ENCODE results near the gene ADAMTS17.
"Not testable (repeated sequence)": the region's sequence is repeated elsewhere in the genome, so short reads cannot be mapped to it uniquely, and the experiment has no call there.

Gene ADAMTS17

DNA sequence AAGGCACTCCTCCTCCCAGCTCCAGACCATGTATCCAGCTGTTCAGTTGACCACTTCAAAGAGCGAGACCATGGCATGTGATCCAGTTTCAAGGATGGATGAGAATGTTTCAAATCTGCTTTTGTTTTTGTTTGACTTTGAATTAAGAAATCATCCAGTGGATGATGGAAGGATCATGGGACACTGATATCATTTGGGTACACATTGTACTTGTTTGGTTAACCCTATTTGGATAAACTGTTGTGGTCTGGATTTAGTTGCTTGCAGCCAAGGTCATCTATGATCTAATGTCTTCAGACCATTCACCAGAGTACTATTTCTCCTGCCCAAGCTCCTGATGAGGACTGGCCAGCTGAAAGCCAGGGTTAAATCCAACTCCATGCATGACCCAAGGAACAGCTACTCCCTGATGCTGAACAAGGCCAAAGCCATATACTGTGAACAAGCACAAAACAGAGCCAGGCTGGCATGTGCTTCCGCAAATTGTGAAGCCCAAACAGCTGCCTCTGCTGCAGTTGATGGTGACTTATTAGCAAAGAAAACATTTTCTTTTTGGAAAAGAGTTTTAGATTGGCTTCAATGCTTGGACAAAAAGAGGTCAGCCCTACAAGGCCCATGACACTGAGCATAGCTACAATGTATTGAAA lies 5.2 kb upstream of the ADAMTS17 start:
- H3K9me3 Mint-ChIP-seq = no peaks in the 10 kb centered on the region
- H3K4me1 Mint-ChIP-seq = peaks cover 12% of the 10 kb centered on the region
- no peak for ATAC-seq
- peaks cover 16% of the 10 kb centered on the region for H3K27me3 Mint-ChIP-seq
- H3K36me3 Mint-ChIP-seq = no peaks in the 10 kb centered on the region
- no peak overlapping the region for H3K27ac Mint-ChIP-seq
- no peak overlapping the region for H3K4me3 Mint-ChIP-seq

DNA sequence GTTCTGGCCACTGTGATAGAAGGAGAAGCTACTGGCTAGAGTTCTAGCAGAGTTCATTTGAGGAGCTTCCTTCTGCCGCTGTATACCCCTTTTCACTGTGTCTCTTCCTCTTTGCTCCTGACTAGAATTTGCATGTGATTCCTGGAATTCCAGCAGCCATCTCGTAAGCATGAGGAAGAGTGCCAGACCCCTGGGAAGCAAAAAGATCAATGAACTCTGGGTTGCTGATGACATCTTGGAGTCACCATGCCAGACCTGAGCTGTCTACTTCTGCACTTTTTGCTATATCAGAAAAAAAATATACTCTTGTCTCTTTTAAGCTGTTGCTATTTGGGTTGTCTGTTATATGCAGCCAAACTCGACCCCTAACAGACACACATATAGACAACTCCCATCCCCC lies 3.7 kb upstream of the ADAMTS17 start:
- H3K4me3 Mint-ChIP-seq = no peak overlapping the region
- H3K27me3 Mint-ChIP-seq = peaks cover 7% of the 10 kb centered on the region
- no peak overlapping the region for H3K27ac Mint-ChIP-seq
- ATAC-seq = no peak
- H3K36me3 Mint-ChIP-seq = no peaks in the 10 kb centered on the region
- H3K9me3 Mint-ChIP-seq = no peaks in the 10 kb centered on the region
- H3K4me1 Mint-ChIP-seq = peaks cover 12% of the 10 kb centered on the region

DNA sequence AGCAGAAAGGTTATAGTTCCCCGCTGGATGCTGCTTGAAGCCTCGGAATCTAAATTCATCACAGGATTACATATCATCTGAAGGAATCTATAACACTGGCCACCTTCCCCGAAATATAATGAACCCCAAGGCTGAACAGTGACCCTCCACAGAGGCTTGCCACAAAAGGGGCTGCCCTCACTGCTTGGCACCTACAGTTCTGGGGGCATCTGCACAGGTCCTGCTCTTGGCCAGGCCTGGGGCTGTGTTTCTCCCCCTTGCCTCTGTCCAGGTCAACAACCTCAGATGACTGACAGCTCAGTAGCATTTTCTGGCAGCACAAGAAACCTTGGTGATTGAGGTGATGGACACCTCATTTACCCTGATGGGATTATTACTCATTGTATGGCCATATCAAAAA lies 1.5 kb upstream of the ADAMTS17 start:
- no peak overlapping the region for H3K27ac Mint-ChIP-seq
- H3K36me3 Mint-ChIP-seq = no peaks in the 10 kb centered on the region
- no peak for ATAC-seq
- no peaks in the 10 kb centered on the region for H3K9me3 Mint-ChIP-seq
- no peaks in the 10 kb centered on the region for H3K4me1 Mint-ChIP-seq
- no peak overlapping the region for H3K4me3 Mint-ChIP-seq
- H3K27me3 Mint-ChIP-seq = peaks cover 29% of the 10 kb centered on the region

DNA sequence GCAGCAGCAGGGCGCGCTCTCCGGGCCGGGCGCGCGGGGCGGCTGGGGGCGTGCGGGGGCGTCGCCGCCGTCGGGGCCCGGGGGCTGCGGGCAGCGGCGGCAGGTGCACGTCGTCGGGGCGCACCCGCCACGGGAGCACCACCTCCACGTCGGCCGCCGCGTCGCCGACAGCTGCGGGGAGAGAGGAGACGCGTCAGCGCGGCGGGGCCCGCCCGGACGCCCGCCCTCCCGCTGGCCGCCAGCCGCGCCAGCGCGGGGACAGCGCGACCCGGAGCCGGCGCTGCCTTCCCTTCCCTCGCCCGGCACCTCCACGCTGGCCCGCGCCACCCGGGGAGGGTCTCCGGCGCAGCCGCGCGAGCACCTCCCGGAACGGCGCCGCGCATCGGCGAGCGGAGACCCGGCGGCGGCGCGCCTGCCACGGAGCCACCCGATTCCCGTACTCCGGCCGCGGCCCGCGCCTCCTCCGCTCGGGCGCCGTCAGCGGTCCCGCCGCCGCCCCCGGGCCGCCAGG lies 481 bp downstream of the ADAMTS17 start:
- ATAC-seq = no peak
- Mint-ChIP-seq H3K4me3 (peak overlapping the region; percentile 43), H3K4me1 (no peaks in the 10 kb centered on the region), H3K9me3 (no peaks in the 10 kb centered on the region), H3K27me3 (peaks cover 42% of the 10 kb centered on the region), H3K27ac (no peak overlapping the region), H3K36me3 (no peaks in the 10 kb centered on the region)

DNA sequence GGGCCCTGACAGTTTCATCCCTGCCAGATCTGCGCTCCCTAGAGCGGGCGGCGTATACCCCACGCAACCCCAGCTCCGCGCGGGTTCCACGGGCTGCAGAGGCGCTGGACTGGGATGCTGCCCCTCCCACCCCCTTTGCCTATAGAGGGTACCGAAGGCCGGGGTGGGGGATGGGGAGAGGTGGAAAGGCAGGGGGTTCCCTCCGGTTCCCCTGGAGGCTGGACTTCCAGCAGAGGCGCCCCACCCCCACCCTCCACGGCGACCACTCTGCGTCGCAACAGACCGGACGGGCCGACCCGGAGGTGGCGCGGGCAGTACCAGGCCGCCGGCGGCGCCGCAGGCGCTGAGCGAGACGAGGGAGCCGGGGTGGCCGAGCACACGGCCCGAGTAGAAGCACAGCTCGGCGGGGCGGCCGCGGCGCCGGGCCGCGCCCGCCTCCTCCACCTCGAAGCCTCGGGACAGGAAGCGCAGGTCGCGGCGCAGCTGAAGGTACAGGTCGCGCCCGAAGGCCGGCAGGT lies 995 bp downstream of the ADAMTS17 start:
- H3K9me3 Mint-ChIP-seq = no peaks in the 10 kb centered on the region
- no peaks in the 10 kb centered on the region for H3K36me3 Mint-ChIP-seq
- peak overlapping the region; percentile 37 for H3K4me3 Mint-ChIP-seq
- no peak for ATAC-seq
- H3K4me1 Mint-ChIP-seq = no peaks in the 10 kb centered on the region
- H3K27me3 Mint-ChIP-seq = peaks cover 42% of the 10 kb centered on the region
- H3K27ac Mint-ChIP-seq = no peak overlapping the region

DNA sequence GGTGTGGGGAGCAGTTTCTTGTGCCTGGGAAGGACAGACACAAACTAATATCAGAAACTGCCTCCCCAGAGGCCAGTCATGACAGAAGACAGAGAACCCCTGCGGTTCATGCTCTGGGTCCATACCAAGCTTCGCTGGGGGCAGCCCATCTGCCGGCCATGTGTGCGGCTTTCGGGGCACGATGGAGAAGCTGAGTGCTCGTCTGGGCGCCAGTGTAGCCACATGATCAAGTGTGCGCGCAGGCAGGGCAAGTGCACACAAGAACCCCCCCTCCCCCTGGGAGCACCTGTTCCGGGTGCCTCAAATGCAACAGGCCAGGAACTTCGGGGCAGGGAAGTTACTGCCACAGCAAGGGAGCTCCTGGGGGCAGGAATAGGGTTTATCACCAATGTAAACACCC lies 1.8 kb downstream of the ADAMTS17 start:
- no peaks in the 10 kb centered on the region for H3K36me3 Mint-ChIP-seq
- H3K27me3 Mint-ChIP-seq = peaks cover 45% of the 10 kb centered on the region
- H3K4me3 Mint-ChIP-seq = peak overlapping the region; percentile 9
- ATAC-seq = no peak
- H3K27ac Mint-ChIP-seq = no peak overlapping the region
- H3K9me3 Mint-ChIP-seq = no peaks in the 10 kb centered on the region
- H3K4me1 Mint-ChIP-seq = no peaks in the 10 kb centered on the region

DNA sequence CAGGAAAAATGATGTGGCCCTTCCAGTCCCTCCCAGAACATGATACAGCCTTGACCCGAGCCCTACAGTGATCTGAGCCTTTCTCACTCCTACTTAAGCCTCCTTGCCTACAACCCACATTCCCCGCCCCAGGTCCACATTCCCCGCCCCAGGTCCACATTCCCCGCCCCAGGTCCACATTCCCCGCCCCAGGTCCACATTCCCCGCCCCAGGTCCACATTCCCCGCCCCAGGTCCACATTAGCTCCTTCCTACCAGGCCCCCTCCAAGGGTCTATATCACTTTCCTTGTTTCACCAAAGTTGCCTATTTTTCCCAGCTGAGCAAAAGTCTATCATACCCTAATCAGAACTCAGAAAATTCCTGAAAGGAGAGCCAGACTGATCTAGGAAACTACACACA lies 2.3 kb downstream of the ADAMTS17 start:
- not testable (repeated sequence) for H3K9me3 Mint-ChIP-seq, H3K4me1 Mint-ChIP-seq, ATAC-seq, H3K36me3 Mint-ChIP-seq, H3K27ac Mint-ChIP-seq
- H3K4me3 Mint-ChIP-seq = peak overlapping the region; percentile 22
- H3K27me3 Mint-ChIP-seq = peaks cover 50% of the 10 kb centered on the region

DNA sequence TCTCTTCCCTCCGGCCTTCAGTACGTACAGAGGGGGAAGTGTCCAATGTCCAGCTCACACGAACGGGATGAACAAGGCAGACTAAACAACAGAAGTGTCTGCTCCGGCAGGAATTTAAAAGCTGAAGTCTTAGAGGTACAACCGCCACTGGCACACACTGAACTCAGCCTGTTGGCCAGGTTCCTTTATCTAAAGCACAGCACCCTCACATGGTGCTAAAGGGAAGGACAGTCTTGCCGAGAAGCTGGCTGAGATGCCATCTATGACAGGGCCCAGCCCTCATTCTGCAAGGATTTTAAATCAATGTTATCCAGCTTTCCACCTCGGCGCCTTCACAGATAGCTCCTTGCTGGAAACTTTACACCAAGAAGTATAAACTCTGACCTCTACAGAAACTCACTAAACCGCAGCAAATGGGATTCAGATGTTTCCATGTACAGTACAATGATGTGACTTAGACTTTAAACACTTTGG lies 2.8 kb downstream of the ADAMTS17 start:
- Mint-ChIP-seq H3K4me1 (no peaks in the 10 kb centered on the region), H3K27me3 (peaks cover 52% of the 10 kb centered on the region), H3K9me3 (no peaks in the 10 kb centered on the region), H3K4me3 (no peak overlapping the region), H3K27ac (no peak overlapping the region), H3K36me3 (no peaks in the 10 kb centered on the region)
- no peak for ATAC-seq

DNA sequence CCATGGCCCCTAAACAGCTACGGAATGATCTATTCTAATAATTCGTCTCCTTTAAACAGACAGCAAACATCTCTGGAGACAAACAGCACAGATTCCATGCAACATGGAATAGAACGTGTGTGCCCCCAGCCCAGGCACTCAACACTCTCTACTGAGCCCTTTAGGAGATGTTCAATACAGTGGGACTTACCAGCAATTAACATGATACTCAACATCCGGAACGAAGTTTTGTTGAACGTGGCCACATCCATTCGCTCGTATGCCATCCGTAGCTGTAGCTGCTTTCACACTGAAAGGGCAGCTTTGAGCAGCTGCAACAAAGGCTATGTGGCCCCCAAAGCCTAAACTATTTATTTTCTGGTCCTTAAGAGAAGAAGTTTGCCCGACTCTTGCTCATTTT lies 3.5 kb downstream of the ADAMTS17 start:
- ATAC-seq = no peak
- H3K36me3 Mint-ChIP-seq = no peaks in the 10 kb centered on the region
- H3K9me3 Mint-ChIP-seq = no peaks in the 10 kb centered on the region
- peaks cover 51% of the 10 kb centered on the region for H3K27me3 Mint-ChIP-seq
- no peak overlapping the region for H3K27ac Mint-ChIP-seq
- H3K4me1 Mint-ChIP-seq = no peaks in the 10 kb centered on the region
- H3K4me3 Mint-ChIP-seq = no peak overlapping the region

DNA sequence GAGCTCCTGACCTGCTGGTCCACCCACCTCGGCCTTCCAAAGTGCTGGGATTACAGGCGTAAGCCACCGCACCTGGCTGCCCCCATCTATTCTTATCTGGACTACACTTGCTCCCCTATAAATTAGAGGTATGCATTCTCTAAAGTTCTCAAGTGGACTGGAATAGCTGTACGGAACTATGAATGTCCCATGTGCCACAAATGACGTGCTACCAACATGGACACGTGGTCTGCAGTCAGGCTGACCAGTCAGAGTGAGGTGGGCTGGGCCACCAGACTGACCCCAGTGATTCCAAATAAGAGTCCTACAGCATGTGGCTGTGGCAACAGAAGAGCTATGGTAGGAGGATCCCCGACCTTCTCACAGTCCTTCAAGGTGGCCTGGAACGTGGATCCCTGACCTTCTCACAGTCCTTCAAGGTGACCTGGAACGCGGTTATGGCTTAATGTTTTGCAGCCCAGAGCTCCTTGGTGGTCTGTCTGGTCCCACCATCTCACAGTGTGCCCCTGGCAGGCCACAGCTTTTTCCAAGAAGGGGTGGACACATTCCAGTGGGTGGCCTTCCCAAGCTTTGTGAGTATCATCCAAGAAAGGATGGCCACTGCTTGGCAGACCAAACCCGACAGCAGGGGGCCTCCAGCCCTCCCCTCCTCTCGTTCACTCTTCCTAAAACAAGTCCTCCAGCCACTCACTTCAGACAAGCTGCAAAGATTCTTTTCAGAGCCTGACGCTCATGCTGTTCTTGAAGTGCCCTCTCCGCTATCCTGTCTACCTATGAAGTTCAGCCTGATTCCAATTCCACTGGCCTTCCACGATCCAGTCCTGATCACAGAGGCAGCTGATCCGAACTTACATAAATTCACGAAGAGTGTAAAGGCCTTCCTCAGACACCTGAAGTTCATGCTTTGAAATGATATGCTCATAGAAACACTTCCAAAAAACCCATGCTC lies 4.4 kb downstream of the ADAMTS17 start:
- Mint-ChIP-seq H3K27me3 (peaks cover 56% of the 10 kb centered on the region), H3K36me3 (no peaks in the 10 kb centered on the region), H3K4me1 (no peaks in the 10 kb centered on the region), H3K27ac (no peak overlapping the region), H3K4me3 (no peak overlapping the region), H3K9me3 (no peaks in the 10 kb centered on the region)
- no peak for ATAC-seq

DNA sequence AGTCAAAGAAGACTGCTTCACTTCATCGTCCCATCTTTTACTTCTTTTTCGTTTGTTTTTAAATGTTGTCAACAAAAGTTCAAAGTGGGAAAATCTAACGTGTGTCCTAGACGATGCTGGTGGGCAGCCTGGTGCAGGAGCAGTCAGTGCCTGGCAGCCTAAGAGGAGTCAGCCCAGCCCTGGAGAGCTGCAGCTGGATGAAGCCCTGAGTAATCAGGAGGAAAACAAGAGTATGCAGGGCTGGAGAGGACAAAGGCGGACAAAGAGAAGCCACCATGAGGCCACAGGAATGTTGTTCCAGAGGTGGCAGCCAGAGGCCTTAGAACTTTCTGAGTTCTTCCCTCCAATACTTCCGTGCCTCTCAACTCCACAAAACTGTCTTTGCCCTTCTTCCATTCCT lies 5.7 kb downstream of the ADAMTS17 start:
- no peak overlapping the region for H3K4me3 Mint-ChIP-seq
- H3K4me1 Mint-ChIP-seq = no peaks in the 10 kb centered on the region
- no peak for ATAC-seq

DNA sequence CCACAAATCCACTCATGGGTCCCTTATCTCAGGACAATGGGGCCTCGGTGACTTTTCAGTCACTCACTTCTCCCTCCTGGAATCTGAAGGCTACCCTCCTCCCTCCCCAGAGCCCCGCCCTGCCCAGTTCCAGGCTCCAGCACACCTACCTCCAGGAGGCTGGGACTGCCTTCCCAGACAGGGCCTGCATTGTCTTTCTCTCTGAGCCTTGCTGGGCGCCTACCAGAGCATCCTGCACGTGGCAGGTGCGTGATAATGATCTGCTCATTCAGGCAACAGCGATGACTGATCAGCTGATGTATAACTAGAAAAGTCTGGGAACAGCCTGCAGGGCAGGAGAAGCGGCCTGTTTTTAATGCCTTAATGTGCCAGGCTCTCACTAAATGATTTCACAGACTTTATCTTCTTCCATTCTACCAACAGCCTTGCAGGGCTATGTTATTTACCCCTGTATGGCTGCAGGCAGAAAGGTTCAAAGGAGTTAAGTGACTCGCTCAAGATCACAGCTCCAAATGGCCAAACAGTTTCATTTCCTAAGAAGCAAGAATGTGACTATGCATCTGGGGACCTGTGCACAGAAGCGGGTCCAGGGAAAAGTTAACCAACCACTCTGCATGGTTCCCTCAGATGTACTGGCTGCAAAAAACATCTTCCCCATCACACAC lies 6.3 kb downstream of the ADAMTS17 start:
- H3K4me3 Mint-ChIP-seq = no peak overlapping the region
- H3K9me3 Mint-ChIP-seq = no peaks in the 10 kb centered on the region
- no peak for ATAC-seq
- H3K27me3 Mint-ChIP-seq = peaks cover 56% of the 10 kb centered on the region
- H3K36me3 Mint-ChIP-seq = no peaks in the 10 kb centered on the region
- no peak overlapping the region for H3K27ac Mint-ChIP-seq
- H3K4me1 Mint-ChIP-seq = no peaks in the 10 kb centered on the region

More for the DNA sequence above, 5.7 kb downstream of the ADAMTS17 start:
- Mint-ChIP-seq H3K27me3 (peaks cover 56% of the 10 kb centered on the region), H3K36me3 (no peaks in the 10 kb centered on the region), H3K27ac (no peak overlapping the region), H3K9me3 (no peaks in the 10 kb centered on the region)

DNA sequence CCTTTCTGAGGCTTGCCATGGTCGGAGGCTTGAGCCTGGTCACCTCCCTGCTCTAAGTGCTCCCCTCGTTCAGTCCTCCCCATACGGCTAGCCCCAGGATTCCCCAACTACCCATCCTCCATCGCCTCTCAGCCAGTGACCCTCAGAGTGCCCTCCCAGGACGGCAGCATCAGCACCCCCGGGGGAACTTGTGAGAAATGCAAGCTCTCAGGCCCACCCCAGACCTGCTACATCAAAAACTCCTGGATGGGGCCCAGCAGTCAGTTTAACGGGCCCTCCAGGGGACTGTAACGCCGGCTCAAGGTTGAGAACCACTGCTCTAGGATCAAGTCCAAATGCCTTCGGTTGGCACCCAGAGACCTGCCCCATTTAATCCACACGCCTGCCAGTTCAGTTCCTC lies 6.9 kb downstream of the ADAMTS17 start:
- no peak overlapping the region for H3K4me3 Mint-ChIP-seq
- ATAC-seq = no peak

DNA sequence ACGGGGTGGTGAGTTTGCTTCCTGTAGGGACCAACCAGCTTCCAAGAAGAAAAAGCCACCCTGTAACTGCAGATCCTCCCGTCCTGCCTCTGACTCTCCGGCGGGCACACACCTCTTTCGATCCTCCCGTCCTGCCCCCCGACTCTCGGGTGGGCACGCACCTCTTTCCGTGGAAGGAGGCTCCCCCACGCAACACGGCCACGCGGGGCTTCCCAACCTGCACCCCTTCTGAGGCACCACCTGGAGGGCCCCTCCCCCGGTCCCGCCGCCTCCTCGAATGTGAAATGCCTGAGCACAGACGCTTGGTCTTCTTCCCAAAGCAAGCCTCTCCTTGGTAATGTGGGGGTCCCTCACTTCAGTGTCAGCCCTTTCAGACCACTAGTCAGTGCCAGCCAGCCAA lies 7.3 kb downstream of the ADAMTS17 start:
- no peaks in the 10 kb centered on the region for H3K9me3 Mint-ChIP-seq
- ATAC-seq = no peak
- H3K27ac Mint-ChIP-seq = no peak overlapping the region
- H3K4me1 Mint-ChIP-seq = no peaks in the 10 kb centered on the region
- peaks cover 46% of the 10 kb centered on the region for H3K27me3 Mint-ChIP-seq
- no peak overlapping the region for H3K4me3 Mint-ChIP-seq
- H3K36me3 Mint-ChIP-seq = no peaks in the 10 kb centered on the region

More for the DNA sequence above, 6.9 kb downstream of the ADAMTS17 start:
- Mint-ChIP-seq H3K27ac (no peak overlapping the region), H3K9me3 (no peaks in the 10 kb centered on the region), H3K27me3 (peaks cover 51% of the 10 kb centered on the region), H3K4me1 (no peaks in the 10 kb centered on the region), H3K36me3 (no peaks in the 10 kb centered on the region)

DNA sequence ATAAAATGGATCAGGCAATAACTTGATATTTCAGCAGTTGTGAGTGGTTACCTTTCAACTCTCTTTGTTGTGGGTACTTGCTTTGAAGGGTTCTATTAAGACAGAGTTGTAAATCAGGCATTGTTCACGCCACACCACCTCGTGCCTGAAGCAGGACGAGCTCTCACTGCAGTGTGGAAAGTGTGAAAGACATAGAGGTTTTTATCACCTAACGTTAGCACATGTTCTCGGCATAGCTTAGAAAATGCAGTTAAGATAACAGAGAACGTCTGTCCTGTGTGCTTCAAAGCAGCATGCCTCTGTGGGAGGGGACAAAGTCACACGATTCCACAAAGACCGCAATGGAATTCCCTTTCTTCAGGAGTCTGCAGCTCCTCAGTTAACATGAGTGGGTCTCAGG lies 7.8 kb downstream of the ADAMTS17 start:
- Mint-ChIP-seq H3K4me1 (no peaks in the 10 kb centered on the region), H3K27ac (no peak overlapping the region), H3K36me3 (no peaks in the 10 kb centered on the region), H3K4me3 (no peak overlapping the region), H3K27me3 (peaks cover 42% of the 10 kb centered on the region), H3K9me3 (no peaks in the 10 kb centered on the region)
- no peak for ATAC-seq
